SU-DHL-6 (cell line): Measurements from ENCODE around the gene TNKS1BP1.

ENCODE experiments used
- H2AFZ ChIP-seq: fragments of 200-600 bp; sonication (generic); 2 replicates; pipeline ENCODE4 v1.6.1; 2014; ENCODE audit warnings: low read depth, mild to moderate bottlenecking, moderate library complexity, mixed read lengths, antibody characterized with exemption, low read length; ENCODE audit not compliant: severe bottlenecking
- H3F3A ChIP-seq: fragments of 200-600 bp; shearing (Covaris generic); 2 replicates; pipeline ENCODE4 v1.6.0; 2016; ENCODE audit warnings: antibody characterized with exemption, mild to moderate bottlenecking; ENCODE audit not compliant: insufficient read depth
- H3K27ac ChIP-seq: fragments of 200-600 bp; sonication (generic); 2 replicates; pipeline ENCODE4 v1.5.1; 2016; ENCODE audit warnings: low read depth, mild to moderate bottlenecking, low read length, moderate library complexity, mixed read lengths
- H3K27me3 ChIP-seq: fragments of 200-600 bp; sonication (generic), shearing (Covaris generic); 2 replicates; pipeline ENCODE4 v1.6.0; 2014; ENCODE audit warnings: mild to moderate bottlenecking, low read length
- H3K36me3 ChIP-seq: fragments of 200-600 bp; sonication (generic); 2 replicates; pipeline ENCODE4 v1.6.1; 2014; ENCODE audit warnings: mild to moderate bottlenecking, low read length, mixed read lengths
- H3K4me2 ChIP-seq: fragments of 300-600, 200-600 bp; shearing (Covaris generic), sonication (generic); 2 replicates; pipeline ENCODE4 v1.6.0; 2014; ENCODE audit warnings: low read length, low read depth, mild to moderate bottlenecking; ENCODE audit not compliant: poor library complexity, severe bottlenecking
- H3K4me3 ChIP-seq: fragments of 200-600 bp; sonication (generic); 2 replicates; pipeline ENCODE4 v1.5.1; 2014; ENCODE audit warnings: antibody characterized with exemption, low read length, mild to moderate bottlenecking, mixed read lengths; ENCODE audit not compliant: insufficient read depth, poor library complexity, severe bottlenecking
- H3K79me2 ChIP-seq: fragments of 200-600 bp; sonication (generic); 2 replicates; pipeline ENCODE4 v1.6.1; 2014; ENCODE audit warnings: mild to moderate bottlenecking, low read length, moderate library complexity; ENCODE audit not compliant: insufficient read depth
- H3K9ac ChIP-seq: fragments of 200-600 bp; sonication (generic); 2 replicates; pipeline ENCODE4 v1.7.0; 2014; ENCODE audit warnings: mild to moderate bottlenecking, low read length
- H3K9me2 ChIP-seq: fragments of 200-600 bp; sonication (generic); replicated peaks from 2 replicates; pipeline ENCODE4 v1.6.1; 2014; ENCODE audit warnings: low read length; ENCODE audit not compliant: insufficient read depth
- H3K9me3 ChIP-seq: fragments of 200-600 bp; sonication (generic); 2 replicates; pipeline ENCODE4 v1.6.1; 2014; ENCODE audit warnings: low read length, mixed read lengths; ENCODE audit not compliant: insufficient read depth
- H4K20me1 ChIP-seq: fragments of 200-600 bp; sonication (generic); 2 replicates; pipeline ENCODE4 v1.6.1; 2014; ENCODE audit warnings: low read depth, mild to moderate bottlenecking, antibody characterized with exemption, low read length, moderate library complexity, mixed read lengths
- CTCF ChIP-seq: fragments of 200-600 bp; sonication (generic); IDR thresholded peaks from one replicate; pipeline ENCODE4 v1.5.1; 2017; ENCODE audit warnings: antibody characterized with exemption, mild to moderate bottlenecking, low read length, moderate library complexity; ENCODE audit not compliant: insufficient read depth, poor library complexity, severe bottlenecking
- EZH2phosphoT487 ChIP-seq: fragments of 200-600 bp; sonication (generic), shearing (Covaris generic); conservative IDR thresholded peaks from 2 replicates; pipeline ENCODE4 v1.6.1; 2018; ENCODE audit warnings: mild to moderate bottlenecking, antibody characterized with exemption, low read length, moderate library complexity, mixed read lengths

The TNKS1BP1 gene

GRCh38 chr11:57336111-57336666 is 11.4 kb upstream of the TNKS1BP1 start:
- no peaks in the 10 kb centered on the region for H3F3A ChIP-seq
- TF ChIP-seq EZH2phosphoT487 (no peak), CTCF (no peak)
- peaks cover 30% of the 10 kb centered on the region for H3K79me2 ChIP-seq

GRCh38 chr11:57335343-57336110 is 10.8 kb upstream of the TNKS1BP1 start, which contains the start of gene SSRP1:
SSRP1 (minus strand) TSS chr11:57335892; CDS start chr11:57335121, 771 bp downstream.
- peak within 1 kb of the TSS; percentile 89 for H3K4me2 ChIP-seq
- H3F3A ChIP-seq = no peaks in the 10 kb centered on the region
- H3K36me3 ChIP-seq = peaks cover 15% of the 10 kb centered on the region
- H4K20me1 ChIP-seq = no peaks in the 10 kb centered on the region
- no peaks in the 10 kb centered on the region for H3K27me3 ChIP-seq
- H3K4me3 ChIP-seq = peak within 1 kb of the TSS; percentile 66
- no peaks in the 10 kb centered on the region for H3K9me3 ChIP-seq
- H2AFZ ChIP-seq = peak within 1 kb of the TSS; percentile 87
- no peaks in the 10 kb centered on the region for H3K9me2 ChIP-seq
- H3K27ac ChIP-seq = peak within 1 kb of the TSS; percentile 69
- TF ChIP-seq EZH2phosphoT487 (no peak), CTCF (no peak)
- peaks cover 30% of the 10 kb centered on the region for H3K79me2 ChIP-seq
- peak within 1 kb of the TSS; percentile 88 for H3K9ac ChIP-seq

More at GRCh38 chr11:57336111-57336666, 11.4 kb upstream of the TNKS1BP1 start:
- H3K4me2 ChIP-seq = peak overlapping the region; percentile 78
- peak overlapping the region; percentile 66 for H3K4me3 ChIP-seq
- no peaks in the 10 kb centered on the region for H3K9me3 ChIP-seq
- H2AFZ ChIP-seq = peak overlapping the region; percentile 87
- H3K9ac ChIP-seq = peak overlapping the region; percentile 88
- H3K36me3 ChIP-seq = peaks cover 11% of the 10 kb centered on the region
- no peaks in the 10 kb centered on the region for H3K27me3 ChIP-seq
- no peaks in the 10 kb centered on the region for H4K20me1 ChIP-seq
- peak overlapping the region; percentile 39; the same call in 1 of the 2 replicates for H3K27ac ChIP-seq
- H3K9me2 ChIP-seq = no peaks in the 10 kb centered on the region

GRCh38 chr11:57335023-57335342 is 10.2 kb upstream of the TNKS1BP1 start:
- TF ChIP-seq CTCF (no peak), EZH2phosphoT487 (no peak)
- Histone ChIP-seq H3K79me2 (peaks cover 30% of the 10 kb centered on the region), H3K4me2 (peak overlapping the region; percentile 89), H3K9me3 (no peaks in the 10 kb centered on the region), H3F3A (no peaks in the 10 kb centered on the region), H3K27ac (peak overlapping the region; percentile 69), H3K36me3 (peaks cover 15% of the 10 kb centered on the region), H3K27me3 (no peaks in the 10 kb centered on the region), H4K20me1 (no peaks in the 10 kb centered on the region), H3K9me2 (no peaks in the 10 kb centered on the region), H2AFZ (peak overlapping the region; percentile 50), H3K4me3 (peak overlapping the region; percentile 66), H3K9ac (peak overlapping the region; percentile 88)
